HCT116 (cell line): ENCODE data around the gene ZNF581.

Experiments used
- CEBPB ChIP-seq: IDR thresholded peaks from 2 replicates; pipeline ENCODE4 v1.6.1; 2012; ENCODE audit warnings: low read depth
- EZH2 ChIP-seq: fragments of 200-600 bp; sonication (generic); IDR thresholded peaks from 2 replicates; pipeline ENCODE4 v1.6.1; 2017; ENCODE audit warnings: antibody characterized with exemption, mixed run types
- EZH2phosphoT487 ChIP-seq: fragments of 200-600 bp; IDR thresholded peaks from 2 replicates; pipeline ENCODE4 v1.6.1; 2018; ENCODE audit warnings: antibody characterized with exemption, borderline replicate concordance
- JUND ChIP-seq: IDR thresholded peaks from 2 replicates; pipeline ENCODE4 v1.6.1; 2012
- MAX ChIP-seq: IDR thresholded peaks from 2 replicates; pipeline ENCODE4 v1.6.1; 2012
- POLR2A ChIP-seq: IDR thresholded peaks from 2 replicates; pipeline ENCODE4 v1.7.0; 2011; ENCODE audit warnings: borderline replicate concordance; ENCODE audit not compliant: insufficient read depth, insufficient read length; ENCODE audit errors: extremely low read depth
- POLR2AphosphoS5 ChIP-seq: IDR thresholded peaks from 2 replicates; pipeline ENCODE4 v1.6.1; 2011; ENCODE audit warnings: mild to moderate bottlenecking, low read depth, low read length, moderate library complexity
- RAD21 ChIP-seq: IDR thresholded peaks from 2 replicates; pipeline ENCODE4 v1.6.1; 2012; ENCODE audit warnings: low read depth, mild to moderate bottlenecking
- SP1 ChIP-seq: IDR thresholded peaks from 2 replicates; pipeline ENCODE4 v1.6.1; 2012; ENCODE audit warnings: low read depth
- TCF7L2 ChIP-seq: IDR thresholded peaks from 2 replicates; pipeline ENCODE4 v1.7.0; 2011; ENCODE audit warnings: borderline replicate concordance, inconsistent platforms; ENCODE audit not compliant: insufficient read depth, insufficient read length; ENCODE audit errors: extremely low read depth
- YY1 ChIP-seq: IDR thresholded peaks from 2 replicates; pipeline ENCODE4 v1.6.1; 2011; ENCODE audit warnings: low read length, low read depth, moderate library complexity, mild to moderate bottlenecking; ENCODE audit not compliant: insufficient replicate concordance; ENCODE audit errors: extremely low read depth
- ZFX ChIP-seq: fragments of 450-650 bp; IDR thresholded peaks from 2 replicates; pipeline ENCODE4 v1.6.1; 2017
- TF ChIP-seq, protein P1 (sequence below), 3 experiments: fragments of 200-600 bp in 1 of 3; sonication (generic) in 1 of 3; IDR thresholded peaks in 2 of 3; conservative IDR thresholded peaks in 1 of 3; 2 replicates each; pipeline ENCODE4 v1.5.1; 2012 to 2017; ENCODE audit warnings: low read depth in 2 of 3, low read length in 2 of 3, antibody characterized with exemption in 1 of 3, borderline replicate concordance in 1 of 3, control low read depth in 1 of 3, mild to moderate bottlenecking in 1 of 3, mixed read lengths in 1 of 3, mixed run types in 1 of 3, moderate library complexity in 1 of 3; ENCODE audit not compliant: insufficient read depth in 1 of 3
- TF ChIP-seq, protein P2 (sequence below): IDR thresholded peaks from 2 replicates; pipeline ENCODE4 v1.6.1; 2012; ENCODE audit warnings: low read depth

- TF ChIP-seq POLR2A = no peak
- TF ChIP-seq JUND = no peak
- TF ChIP-seq POLR2AphosphoS5 = no peak
- TF ChIP-seq SP1 = no peak
- TF ChIP-seq, protein P1, sequence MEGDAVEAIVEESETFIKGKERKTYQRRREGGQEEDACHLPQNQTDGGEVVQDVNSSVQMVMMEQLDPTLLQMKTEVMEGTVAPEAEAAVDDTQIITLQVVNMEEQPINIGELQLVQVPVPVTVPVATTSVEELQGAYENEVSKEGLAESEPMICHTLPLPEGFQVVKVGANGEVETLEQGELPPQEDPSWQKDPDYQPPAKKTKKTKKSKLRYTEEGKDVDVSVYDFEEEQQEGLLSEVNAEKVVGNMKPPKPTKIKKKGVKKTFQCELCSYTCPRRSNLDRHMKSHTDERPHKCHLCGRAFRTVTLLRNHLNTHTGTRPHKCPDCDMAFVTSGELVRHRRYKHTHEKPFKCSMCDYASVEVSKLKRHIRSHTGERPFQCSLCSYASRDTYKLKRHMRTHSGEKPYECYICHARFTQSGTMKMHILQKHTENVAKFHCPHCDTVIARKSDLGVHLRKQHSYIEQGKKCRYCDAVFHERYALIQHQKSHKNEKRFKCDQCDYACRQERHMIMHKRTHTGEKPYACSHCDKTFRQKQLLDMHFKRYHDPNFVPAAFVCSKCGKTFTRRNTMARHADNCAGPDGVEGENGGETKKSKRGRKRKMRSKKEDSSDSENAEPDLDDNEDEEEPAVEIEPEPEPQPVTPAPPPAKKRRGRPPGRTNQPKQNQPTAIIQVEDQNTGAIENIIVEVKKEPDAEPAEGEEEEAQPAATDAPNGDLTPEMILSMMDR (IDR thresholded peaks at IDR 0.05 in 2 of 3, conservative IDR thresholded peaks at IDR 0.05 in 1 of 3; ENCODE audit: borderline replicate concordance in 1 of 3, insufficient read depth in 1 of 3, low read depth in 2 of 3, low read length in 2 of 3) = no peak
- no peak for TF ChIP-seq MAX
- TF ChIP-seq EZH2 = no peak
- no peak for TF ChIP-seq TCF7L2
- no peak for TF ChIP-seq RAD21
- TF ChIP-seq, protein P2, sequence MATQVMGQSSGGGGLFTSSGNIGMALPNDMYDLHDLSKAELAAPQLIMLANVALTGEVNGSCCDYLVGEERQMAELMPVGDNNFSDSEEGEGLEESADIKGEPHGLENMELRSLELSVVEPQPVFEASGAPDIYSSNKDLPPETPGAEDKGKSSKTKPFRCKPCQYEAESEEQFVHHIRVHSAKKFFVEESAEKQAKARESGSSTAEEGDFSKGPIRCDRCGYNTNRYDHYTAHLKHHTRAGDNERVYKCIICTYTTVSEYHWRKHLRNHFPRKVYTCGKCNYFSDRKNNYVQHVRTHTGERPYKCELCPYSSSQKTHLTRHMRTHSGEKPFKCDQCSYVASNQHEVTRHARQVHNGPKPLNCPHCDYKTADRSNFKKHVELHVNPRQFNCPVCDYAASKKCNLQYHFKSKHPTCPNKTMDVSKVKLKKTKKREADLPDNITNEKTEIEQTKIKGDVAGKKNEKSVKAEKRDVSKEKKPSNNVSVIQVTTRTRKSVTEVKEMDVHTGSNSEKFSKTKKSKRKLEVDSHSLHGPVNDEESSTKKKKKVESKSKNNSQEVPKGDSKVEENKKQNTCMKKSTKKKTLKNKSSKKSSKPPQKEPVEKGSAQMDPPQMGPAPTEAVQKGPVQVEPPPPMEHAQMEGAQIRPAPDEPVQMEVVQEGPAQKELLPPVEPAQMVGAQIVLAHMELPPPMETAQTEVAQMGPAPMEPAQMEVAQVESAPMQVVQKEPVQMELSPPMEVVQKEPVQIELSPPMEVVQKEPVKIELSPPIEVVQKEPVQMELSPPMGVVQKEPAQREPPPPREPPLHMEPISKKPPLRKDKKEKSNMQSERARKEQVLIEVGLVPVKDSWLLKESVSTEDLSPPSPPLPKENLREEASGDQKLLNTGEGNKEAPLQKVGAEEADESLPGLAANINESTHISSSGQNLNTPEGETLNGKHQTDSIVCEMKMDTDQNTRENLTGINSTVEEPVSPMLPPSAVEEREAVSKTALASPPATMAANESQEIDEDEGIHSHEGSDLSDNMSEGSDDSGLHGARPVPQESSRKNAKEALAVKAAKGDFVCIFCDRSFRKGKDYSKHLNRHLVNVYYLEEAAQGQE = no peak
- no peak for TF ChIP-seq CEBPB
- TF ChIP-seq ZFX = no peak
- no peak for TF ChIP-seq EZH2phosphoT487
- TF ChIP-seq YY1 = no peak
Measured at GRCh38 chr19:55602104-55603001, 41.1 kb upstream of the ZNF581 start.
